HG02852 (cell line): ENCODE results near the gene STOM.
"Not testable (repeated sequence)": the region's sequence is repeated elsewhere in the genome, so short reads cannot be mapped to it uniquely, and the experiment has no call there.

ENCODE experiments used
- ATAC-seq: cut with Tn5 transposase; IDR thresholded peaks from one replicate; pipeline ENCODE4 v1.9.1; 2021; ENCODE audit warnings: mild to moderate bottlenecking, moderate library complexity; ENCODE audit not compliant: unreplicated experiment

The STOM gene

GRCh38 chr9:121303456-121304451 lies 66.3 kb downstream of the STOM start:
- no peak for ATAC-seq

- ATAC-seq = no peak
Measured at GRCh38 chr9:121302786-121303185, 67.3 kb downstream of the STOM start.

- no peak for ATAC-seq
Measured at GRCh38 chr9:121302341-121302740, 67.7 kb downstream of the STOM start.

- ATAC-seq = no peak
Measured at GRCh38 chr9:121301881-121302286, 68.2 kb downstream of the STOM start.

GRCh38 chr9:121300283-121301119 lies 69.5 kb downstream of the STOM start:
- no peak for ATAC-seq

GRCh38 chr9:121299467-121300282 lies 70.4 kb downstream of the STOM start:
- ATAC-seq = no peak

- no peak for ATAC-seq
Measured at GRCh38 chr9:121298689-121299466, 71.2 kb downstream of the STOM start.

GRCh38 chr9:121298016-121298538 lies 72.0 kb downstream of the STOM start:
- ATAC-seq = no peak

GRCh38 chr9:121297389-121297788 lies 72.7 kb downstream of the STOM start:
- no peak for ATAC-seq

- ATAC-seq = no peak
Measured at GRCh38 chr9:121296213-121297127, 73.6 kb downstream of the STOM start.

GRCh38 chr9:121295662-121296191 lies 74.3 kb downstream of the STOM start:
- ATAC-seq = no peak

- no peak for ATAC-seq
Measured at GRCh38 chr9:121294866-121295661, 75.0 kb downstream of the STOM start.

GRCh38 chr9:121294151-121294743 lies 75.8 kb downstream of the STOM start:
- no peak for ATAC-seq

GRCh38 chr9:121292801-121293241 lies 77.2 kb downstream of the STOM start:
- ATAC-seq = no peak

GRCh38 chr9:121292051-121292450 lies 78.0 kb downstream of the STOM start:
- no peak for ATAC-seq

- ATAC-seq = not testable (repeated sequence)
Measured at GRCh38 chr9:121291536-121291935, 78.5 kb downstream of the STOM start.

- ATAC-seq = no peak
Measured at GRCh38 chr9:121289772-121290370, 80.2 kb downstream of the STOM start.
